ENCODE data around the gene DNAJC7.

DNAJC7 gene

DNA sequence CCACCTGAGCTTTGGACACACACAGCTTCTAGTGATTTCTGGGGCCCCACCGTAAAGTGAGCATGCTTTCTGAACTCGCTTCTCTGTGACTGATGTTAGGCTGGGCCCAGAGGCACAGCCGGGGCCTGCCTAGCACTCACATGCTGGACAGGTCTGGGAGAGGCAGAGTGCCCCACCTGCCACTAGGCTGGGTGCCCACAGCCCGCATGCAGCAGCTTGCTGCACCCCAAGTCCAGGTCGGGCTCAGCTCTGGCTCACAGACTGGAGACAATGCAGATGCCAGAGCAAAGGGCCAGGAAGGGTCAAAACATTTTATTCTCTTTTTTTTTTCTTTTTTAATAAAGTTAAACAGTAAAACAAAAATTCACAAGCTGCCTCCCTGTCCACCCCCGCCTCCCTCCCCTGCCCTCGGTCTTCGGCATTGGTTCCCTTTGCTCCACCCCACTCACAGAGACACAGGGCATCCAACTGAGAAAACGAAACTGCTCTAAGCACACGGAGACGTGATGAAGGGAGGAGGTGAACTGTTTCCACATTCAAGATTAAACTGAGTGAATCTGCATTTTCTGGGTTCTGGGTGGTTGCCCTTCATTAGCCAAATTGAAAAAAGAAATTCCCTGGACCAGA, 41.0 kb downstream of the DNAJC7 start:
- no peak for DNase-seq (ENCODE audit: low read depth in 2 of 2, low spot score in 1 of 2)

DNA sequence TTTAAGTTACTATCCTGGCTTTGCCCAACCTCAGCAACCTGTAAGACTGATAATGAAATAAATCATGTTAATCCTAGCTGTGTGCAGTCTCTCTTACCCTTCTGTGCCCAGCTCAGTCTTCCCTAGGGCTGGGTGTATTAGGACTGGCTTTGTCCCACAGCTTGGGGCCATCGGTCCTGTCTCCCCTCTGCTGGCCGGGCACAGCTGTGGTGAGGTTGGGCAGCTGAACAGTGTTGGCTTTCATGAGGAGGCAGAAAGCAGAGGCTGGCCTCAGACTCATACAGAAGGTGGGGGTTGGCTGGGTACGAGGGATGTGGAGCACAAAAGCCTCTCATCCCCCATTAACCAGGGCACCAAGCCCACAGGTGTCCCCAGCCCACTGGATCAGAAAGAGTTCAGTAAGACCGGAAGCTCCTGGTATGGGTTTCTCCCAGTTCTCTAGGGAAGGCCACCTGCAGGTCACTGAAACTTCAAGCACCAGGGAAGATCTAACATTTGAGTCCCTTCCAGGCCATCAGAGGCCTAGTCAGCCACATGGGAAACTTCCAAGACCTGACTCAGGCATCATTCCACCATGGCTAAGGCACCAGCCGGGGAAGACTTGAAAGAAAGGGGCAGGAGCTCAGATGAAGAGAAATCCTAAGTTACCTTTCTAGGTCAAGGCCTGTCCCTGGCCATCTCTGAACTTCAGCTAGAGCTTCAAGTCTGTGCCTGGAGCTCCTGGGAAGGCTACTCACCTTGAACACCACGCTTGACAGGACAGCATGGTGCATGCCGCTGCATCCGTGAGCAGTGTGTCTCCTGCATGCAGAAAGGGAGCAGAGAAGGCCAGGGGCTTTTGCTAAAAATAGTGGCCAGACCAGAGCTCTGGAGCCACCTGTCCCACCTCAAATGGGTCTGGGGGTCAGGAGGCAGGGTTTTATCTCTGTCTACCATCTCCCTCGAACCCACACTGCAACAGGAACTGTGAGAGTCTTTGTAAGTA, 41.8 kb downstream of the DNAJC7 start:
- no peak for DNase-seq (ENCODE audit: low read depth in 2 of 2, low spot score in 1 of 2)

DNA sequence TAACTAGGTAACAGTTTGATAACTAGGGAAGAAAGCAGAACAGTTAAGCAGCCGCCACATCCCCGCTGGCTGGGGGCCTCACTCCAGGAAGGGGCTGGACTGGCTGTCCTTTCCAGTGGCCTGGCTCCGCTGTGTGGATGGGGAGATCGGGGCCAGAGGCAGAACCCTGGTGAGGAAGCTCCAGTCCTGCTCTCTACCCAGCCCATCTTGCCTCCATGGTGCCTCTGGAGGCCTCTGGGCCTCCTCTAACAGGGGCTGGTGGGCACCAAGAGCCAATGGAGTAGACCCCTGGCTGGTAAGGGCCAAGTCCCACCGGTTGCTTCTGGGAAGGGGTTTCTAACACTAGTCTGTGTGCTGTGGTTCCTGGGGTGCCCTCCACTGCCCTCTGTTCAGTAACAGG, 42.6 kb downstream of the DNAJC7 start:
- DNase-seq (ENCODE audit: low read depth in 2 of 2, low spot score in 1 of 2) = no peak

DNA sequence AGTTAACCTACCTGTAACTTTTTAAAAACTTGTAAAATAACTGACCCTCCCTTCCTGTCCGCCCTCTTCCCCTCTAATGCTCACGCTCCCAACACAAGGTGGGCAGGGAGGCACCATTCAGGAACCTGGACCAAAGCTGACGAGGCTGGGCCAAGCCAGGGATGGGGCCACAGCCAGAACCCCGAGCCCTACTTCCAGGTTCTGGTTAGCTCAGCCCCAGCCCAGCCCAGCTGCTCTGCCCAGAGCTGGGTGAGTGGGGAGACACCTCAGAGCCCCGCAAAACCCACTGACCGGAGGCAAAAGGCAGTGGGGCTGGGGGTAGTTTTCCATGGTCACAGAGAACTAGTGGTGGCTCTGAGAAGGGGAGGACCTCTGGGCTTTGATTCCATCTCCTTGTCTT, 43.2 kb downstream of the DNAJC7 start:
- no peak for DNase-seq (ENCODE audit: low read depth in 2 of 2, low spot score in 1 of 2)

DNA sequence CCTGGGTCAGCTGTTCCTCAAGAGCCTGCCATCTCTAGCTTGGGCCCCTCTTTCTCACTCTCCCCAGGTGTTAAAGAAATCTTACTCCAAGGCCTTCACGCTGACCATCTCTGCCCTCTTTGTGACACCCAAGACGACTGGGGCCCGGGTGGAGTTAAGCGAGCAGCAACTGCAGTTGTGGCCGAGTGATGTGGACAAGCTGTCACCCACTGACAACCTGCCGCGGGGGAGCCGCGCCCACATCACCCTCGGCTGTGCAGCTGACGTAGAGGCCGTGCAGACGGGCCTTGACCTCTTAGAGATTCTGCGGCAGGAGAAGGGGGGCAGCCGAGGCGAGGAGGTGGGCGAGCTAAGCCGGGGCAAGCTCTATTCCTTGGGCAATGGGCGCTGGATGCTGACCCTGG, 43.8 kb downstream of the DNAJC7 start:
- DNase-seq (ENCODE audit: low read depth in 2 of 2, low spot score in 1 of 2) = no peak

DNA sequence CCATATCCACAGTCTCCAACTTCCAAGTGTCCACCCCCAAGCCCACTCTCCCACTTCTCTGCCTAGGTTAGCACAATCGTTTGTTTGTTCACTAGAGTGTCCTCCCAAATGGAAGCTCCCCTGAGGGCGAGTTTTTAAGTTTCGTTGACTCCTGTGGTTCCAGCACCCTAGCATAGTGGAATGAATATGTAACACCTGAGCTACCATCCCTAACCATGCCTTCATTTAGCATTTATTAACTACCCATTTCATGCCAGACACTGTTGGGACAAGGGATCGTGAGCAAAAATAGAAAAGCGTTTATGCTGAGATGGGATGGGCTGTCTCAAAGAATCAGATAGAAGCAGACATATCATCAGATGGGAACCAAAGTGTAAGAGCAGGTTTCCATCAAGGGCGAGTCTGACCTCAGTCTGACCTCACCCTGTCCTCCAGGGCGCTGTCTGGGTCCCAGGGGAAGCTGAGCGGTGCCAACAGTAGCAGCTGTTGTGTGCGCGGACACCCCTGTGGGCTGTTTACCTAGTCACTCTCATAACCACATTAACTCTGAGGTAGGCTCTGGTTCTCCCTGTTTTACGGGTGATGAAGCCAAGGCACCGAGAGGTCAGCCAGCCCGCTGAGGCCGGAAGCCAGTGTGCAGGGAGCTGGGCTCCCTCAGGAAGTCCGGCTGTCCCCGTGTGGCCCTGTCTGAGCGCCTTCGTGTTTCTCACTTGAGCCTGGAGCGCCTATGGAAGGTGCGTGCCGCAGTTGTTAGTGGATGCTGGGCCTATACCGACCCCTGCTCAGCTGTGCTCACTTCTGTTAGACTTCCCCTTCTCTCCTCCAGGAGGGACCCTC, 44.5 kb downstream of the DNAJC7 start:
- DNase-seq (ENCODE audit: low read depth in 2 of 2, low spot score in 1 of 2) = no peak

DNA sequence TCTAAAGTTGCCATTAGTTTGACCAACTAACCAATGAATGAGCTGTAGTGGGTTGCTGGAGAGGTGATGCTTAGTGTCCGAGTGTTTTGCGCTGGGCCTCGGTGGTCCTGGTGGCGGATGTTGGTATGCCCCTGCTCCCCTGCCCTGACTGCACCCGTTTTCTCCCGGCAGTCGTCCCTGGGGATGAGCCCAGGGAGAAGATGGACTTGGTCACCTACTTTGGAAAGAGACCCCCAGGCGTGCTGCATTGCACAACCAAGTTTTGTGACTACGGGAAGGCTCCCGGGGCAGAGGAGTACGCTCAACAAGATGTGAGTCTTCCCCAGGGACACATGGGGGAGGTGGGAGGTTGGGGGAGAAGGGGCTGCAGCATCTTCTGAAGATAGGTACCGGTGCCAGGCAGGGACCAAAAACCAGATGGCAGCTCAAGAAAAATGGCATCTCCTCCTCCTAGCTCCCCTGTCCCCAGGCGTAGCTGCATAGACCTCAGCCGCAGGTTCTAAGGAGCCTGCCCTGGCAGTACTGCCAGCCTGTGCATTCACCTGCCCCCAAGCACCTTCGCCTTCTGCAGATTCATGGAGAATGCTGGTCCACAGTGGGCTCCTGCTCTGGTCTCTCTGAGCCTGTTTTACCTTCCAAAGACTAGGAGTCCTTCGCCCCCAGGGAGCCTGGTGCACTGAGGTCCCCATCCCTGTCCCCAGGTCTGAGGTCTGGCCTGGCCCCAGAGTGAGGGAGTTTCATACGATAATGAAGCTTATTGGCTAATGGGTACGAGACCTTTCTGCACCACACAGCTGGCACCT, 45.3 kb downstream of the DNAJC7 start:
- no peak for DNase-seq (ENCODE audit: low read depth in 2 of 2, low spot score in 1 of 2)

DNA sequence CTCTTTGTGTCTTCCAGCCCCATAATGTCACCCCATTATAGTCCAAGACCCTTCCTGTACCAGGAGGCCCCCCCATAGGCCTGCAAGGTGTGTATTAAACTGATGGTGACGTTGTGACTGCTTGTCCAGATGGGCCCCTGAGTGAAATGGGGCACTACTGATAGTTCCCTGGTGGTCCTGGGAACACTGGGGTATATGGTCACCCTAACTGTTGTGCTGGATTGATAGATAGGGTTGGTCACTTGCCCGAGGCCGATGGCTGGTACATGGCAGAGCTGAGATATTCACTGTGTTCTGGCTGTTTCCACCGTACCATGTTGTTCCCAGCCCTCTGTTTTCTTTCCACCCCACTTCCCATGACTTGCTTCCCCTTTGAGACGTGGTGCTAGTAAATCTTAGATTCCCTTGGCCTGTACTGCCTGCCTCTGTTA, 46.3 kb downstream of the DNAJC7 start:
- no peak for DNase-seq (ENCODE audit: low read depth in 2 of 2, low spot score in 1 of 2)

DNA sequence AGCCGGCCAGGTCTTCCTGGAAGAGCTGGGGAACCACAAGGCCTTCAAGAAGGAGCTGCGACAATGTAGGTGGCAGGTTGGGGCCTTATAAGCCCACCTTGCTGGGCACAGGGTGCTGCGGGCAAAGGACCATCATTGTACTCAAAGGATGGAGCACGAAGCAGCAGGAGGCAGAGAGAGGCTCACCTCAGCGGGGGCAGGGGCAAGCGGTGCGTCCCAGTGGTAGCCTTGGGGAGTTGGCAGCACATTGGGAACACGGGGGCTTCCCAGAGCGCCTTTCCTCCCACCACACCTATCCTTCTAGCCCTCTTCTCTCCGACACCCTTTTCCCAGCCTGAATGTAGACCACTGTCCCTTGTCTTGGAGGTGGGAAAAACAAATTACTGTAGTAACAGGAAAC, 48.6 kb downstream of the DNAJC7 start:
- DNase-seq (ENCODE audit: low read depth in 2 of 2, low spot score in 1 of 2) = no peak

DNA sequence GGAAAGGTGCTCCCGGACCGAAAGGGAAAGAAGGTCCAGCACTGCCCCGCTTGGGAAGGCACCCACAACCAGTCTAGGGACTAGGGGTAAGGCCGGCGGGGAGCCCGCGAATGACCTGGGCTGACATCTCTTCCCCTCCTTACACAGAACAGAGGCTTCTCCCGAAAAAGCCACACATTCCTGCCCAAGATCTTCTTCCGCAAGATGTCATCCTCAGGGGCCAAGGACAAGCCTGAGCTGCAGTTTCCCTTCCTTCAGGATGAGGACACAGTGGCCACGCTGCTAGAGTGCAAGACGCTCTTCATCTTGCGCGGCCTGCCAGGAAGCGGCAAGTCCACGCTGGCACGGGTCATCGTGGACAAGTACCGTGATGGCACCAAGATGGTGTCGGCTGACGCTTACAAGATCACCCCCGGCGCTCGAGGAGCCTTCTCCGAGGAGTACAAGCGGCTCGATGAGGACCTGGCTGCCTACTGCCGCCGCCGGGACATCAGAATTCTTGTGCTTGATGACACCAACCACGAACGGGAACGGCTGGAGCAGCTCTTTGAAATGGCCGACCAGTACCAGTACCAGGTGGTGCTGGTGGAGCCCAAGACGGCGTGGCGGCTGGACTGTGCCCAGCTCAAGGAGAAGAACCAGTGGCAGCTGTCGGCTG, 49.2 kb downstream of the DNAJC7 start:
- DNase-seq (ENCODE audit: low read depth in 2 of 2, low spot score in 1 of 2) = no peak

DNA sequence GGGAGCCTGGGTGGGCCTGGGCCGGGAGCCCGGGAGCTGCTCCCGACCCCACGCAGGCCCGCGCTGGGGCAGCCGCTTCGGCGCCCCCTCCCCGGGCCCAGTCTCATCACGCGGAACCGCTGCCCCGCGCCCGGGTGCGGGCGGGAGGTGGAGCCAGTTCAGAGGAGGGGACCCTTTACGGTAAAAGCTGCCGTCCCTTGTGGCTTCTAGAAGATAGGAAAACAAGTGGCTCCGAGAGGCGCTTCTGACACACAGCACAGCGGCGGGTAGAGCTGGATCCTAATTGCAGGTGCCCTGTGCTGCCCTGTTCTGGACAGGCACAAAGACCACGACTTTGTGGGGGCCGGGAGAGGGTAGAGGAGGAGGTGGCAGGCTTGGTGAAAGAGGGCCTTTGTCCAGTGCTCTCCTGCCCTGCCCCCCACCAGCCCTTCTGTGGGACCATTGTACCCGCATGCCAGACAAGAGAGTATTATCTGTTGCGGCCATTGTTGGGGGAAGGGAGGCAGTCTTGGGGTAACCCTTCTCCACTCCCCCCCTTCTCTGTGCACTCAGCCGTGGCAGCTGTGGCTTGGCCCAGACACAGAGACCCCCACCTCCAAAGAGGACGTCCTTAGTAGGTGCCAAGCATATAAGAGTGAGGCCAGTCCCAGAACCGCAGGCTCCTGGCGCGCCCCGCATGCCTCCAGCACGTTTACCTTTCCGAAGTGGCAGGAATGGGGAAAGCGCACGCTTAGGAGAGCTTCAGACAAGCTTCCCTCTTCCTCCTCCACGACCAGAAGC, 49.9 kb downstream of the DNAJC7 start:
- DNase-seq (ENCODE audit: low read depth in 2 of 2, low spot score in 1 of 2) = no peak

DNA sequence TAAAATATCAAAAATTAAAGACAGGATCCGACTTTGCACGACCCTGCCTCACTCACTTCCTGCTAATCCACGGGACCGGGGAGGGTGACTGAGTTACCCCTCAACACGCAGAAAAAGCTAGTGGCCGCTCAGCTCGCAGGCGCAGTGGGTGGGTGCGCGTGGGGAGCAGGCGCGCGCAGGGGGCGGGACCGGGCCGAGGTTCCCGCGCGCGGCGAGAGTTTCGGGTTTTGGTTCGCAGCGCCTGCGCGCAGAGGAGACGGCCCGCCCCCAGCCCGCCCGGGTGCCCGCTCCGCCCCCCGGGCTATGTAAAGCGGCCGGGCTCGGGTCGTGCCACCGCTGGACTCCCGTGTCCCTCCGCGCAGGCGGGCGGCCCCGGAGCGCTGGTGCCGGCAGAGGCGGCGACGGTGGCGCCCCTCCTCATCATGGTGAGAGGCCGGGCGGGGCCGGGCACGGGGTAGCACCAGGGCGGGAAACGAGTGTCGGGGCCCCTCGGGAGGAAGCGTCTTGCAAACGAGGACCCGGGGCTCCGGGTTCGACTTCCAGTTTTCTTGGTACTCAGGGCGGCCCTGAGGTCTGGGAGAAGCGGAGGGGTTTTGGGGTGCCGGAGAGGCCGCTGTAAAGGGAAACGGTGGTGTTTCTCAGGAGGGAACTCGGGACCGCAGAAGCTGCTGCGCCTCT, 50.6 kb downstream of the DNAJC7 start, which contains the start of gene CNP:
Gene CNP, plus strand, starts transcription at position 333 of the 678 bp plus-strand sequence. Its CDS starts 90 bp downstream, at position 423.
- peak; percentile 80 to 87 for DNase-seq (ENCODE audit: low read depth in 2 of 2, low spot score in 1 of 2)

DNA sequence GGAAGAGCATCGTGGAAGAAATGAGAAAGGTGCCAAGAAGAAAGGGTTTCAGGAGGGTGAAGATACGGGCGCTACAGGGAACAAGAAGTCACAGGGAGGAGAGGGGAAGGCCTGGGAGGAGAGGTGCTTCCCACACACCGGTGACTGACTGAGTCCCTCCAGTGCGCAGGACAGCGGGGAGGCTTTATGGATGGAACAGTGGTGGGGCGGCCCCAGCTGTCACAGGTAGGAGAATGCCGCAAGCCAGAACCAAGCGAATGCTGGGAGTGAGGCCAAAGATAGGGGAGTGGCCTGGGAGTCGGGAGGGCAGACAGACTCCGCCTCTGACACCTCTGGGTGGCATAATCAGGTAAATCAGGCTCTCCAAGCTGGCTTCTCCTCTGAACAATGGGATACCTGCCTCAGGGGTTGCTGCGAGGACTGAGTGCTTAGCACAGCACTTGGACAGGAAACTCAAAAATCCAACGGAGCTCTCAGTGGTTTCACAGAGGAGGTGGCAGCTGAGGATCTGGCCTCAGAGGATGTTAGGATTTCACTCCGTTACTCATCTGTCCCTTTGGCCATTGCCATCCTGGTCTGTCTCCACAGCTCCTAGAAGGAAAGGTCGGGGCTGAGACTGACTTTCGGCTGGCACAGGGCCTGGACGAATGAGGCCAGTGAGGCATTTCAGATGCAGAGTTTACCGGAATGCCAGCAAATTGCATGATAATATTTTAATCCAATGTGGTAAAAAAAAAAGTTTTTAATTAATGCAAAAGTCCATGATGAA, 51.4 kb downstream of the DNAJC7 start:
- DNase-seq (ENCODE audit: low read depth in 2 of 2, low spot score in 1 of 2) = peak; percentile 18 to 41

DNA sequence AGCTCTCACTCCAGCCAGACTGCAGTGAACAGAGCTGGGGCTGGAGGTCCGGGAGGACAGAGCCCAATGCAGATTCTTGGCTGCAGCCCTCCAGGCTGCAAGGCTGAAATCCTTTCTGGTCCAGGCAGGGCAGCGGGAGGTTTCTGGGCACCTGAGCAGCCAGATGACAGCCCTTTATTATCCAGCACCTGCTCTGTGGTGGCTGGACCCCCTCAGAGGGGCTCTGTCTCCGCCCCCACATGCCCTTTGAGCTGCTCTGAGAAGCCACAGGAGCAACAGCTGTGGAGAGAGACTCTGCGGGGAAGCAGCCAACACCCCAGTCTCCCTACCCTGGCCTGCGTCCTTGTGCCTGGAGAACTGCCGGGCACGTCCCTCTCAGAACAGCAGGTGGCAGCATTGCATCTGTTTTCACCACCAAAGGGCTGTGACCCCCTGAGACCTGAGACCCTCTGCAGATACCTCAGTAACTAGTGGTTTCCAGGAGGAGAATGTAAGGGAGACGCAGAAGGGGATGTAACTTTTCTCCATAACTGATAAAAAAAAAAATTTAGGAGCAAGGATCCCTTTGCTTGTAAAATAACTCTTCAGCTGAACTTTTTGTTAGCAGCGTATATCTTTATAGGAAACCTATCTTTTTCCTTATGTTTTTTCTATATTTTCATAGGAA, 54.3 kb downstream of the DNAJC7 start:
- peak; percentile 42 to 44 for DNase-seq (ENCODE audit: low read depth in 2 of 2, low spot score in 1 of 2)

DNA sequence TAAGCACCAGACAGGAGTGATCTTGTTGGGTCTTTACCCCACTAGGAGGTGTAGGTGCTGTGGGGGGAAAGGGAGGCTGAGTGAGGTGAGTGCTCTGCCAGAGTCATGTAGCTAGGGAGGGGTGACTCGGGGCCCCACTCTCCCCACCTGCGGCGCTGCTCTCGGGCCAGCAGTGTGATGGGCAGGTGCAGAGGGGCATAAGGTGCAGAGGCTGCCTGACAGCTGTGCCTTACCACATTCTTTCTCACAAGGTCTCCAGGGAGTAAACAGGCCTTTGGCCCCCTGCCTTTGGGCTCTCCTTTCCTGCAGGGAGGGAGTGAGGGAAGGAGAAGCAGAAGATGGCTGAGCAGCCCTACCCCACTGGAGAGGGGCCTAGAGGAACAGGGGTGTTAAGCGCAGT, 55.1 kb downstream of the DNAJC7 start:
- no peak for DNase-seq (ENCODE audit: low read depth in 2 of 2, low spot score in 1 of 2)

DNA sequence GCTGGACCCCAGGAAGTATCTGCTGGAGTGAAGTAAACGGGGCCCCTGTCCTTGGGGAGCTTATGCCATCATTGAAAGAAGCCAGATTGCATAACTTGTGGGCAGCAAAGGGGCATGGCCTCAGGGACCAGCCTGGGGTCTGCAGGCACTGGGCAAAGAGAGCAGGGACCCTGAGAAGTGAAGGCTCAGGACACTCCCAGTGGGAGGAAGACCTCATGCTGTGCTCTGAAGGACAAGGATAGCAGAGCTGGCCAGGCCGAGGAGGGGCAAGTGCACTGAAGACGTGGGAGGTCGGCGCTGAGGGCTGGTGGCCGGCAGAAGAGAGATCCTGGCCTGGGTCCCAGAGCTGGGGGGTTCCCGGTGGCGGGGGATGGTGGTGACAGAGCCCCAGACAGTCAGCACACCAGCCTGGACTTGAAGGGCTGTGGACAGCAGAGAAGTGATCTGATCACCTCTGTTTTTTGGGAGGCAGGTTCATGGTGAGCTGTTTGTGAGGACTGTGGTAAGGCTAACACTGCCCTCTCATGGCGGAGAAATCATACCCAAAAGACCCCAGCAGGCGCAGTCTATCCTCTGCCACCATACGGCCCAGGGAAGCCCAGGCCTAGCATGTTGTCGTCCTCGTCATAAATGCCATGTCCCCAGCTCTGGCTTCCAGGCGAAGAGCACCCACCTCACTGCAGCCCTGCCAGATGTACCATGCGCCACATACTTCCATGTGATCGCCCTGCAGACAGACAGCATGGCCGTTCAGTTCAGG, 57.7 kb downstream of the DNAJC7 start:
- DNase-seq (ENCODE audit: low read depth in 2 of 2, low spot score in 1 of 2) = no peak

DNA sequence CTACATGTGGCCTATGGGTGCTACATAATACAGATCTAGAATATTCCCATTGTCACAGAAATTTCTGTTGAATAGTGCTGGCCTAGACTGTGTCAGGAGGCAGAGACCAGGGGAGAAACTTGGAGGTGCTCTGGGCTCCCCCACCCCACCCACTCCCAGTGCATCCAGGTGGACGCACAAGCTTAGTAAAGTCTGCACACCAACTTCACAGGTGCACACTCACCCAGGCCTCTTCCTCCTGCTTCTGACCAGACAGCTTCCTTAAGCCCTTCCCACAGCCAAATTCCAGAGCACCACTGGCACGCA, 58.3 kb downstream of the DNAJC7 start:
- no peak for DNase-seq (ENCODE audit: low read depth in 2 of 2, low spot score in 1 of 2)
